Rectal smooth muscle tissue (tissue), 1 donor: ENCODE data around the gene OGFOD2.
A peak's percentile ranks its signal among the peaks of the same experiment; 100 is the strongest.

Experiments
- H3K27ac ChIP-seq: one replicate; pipeline ENCODE4 v1.7.0; 2013; ENCODE audit warnings: low read depth, low read length, inconsistent platforms
- H3K27me3 ChIP-seq: one replicate; pipeline ENCODE4 v1.7.0; 2013; ENCODE audit warnings: low read length; ENCODE audit not compliant: control insufficient read depth, insufficient read depth
- H3K36me3 ChIP-seq: one replicate; pipeline ENCODE4 v1.7.0; 2013; ENCODE audit warnings: low read length; ENCODE audit not compliant: control insufficient read depth, insufficient read depth
- H3K4me1 ChIP-seq: one replicate; pipeline ENCODE4 v1.7.0; 2013; ENCODE audit warnings: low read length; ENCODE audit not compliant: control insufficient read depth, insufficient read depth
- H3K4me3 ChIP-seq: one replicate; pipeline ENCODE4 v1.7.0; 2013; ENCODE audit warnings: low read length
- H3K9ac ChIP-seq: one replicate; pipeline ENCODE4 v1.7.0; 2013; ENCODE audit warnings: low read length

Gene OGFOD2

GRCh38 chr12:122974274-122974891 lies 661 bp upstream of the OGFOD2 start:
- Histone ChIP-seq H3K4me3 (peak overlapping the region; percentile 99), H3K27ac (peak overlapping the region; percentile 98), H3K36me3 (no peaks in the 10 kb centered on the region), H3K9ac (peak overlapping the region; percentile 99), H3K4me1 (peaks cover 9% of the 10 kb centered on the region), H3K27me3 (no peaks in the 10 kb centered on the region)

- H3K36me3 ChIP-seq, result no peaks in the 10 kb centered on the region
- no peaks in the 10 kb centered on the region for H3K27me3 ChIP-seq
- H3K27ac ChIP-seq, result no peak overlapping the region
- peaks cover 12% of the 10 kb centered on the region for H3K4me1 ChIP-seq
- H3K4me3 ChIP-seq, result peak overlapping the region; percentile 99
- H3K9ac ChIP-seq, result peak overlapping the region; percentile 99
Observed at GRCh38 chr12:122975790-122976647, 975 bp downstream of the OGFOD2 start.

- H3K27me3 ChIP-seq, result no peaks in the 10 kb centered on the region
- H3K4me1 ChIP-seq, result peaks cover 15% of the 10 kb centered on the region
- H3K9ac ChIP-seq, result no peak overlapping the region
- no peaks in the 10 kb centered on the region for H3K36me3 ChIP-seq
- H3K4me3 ChIP-seq, result peak overlapping the region; percentile 99
- no peak overlapping the region for H3K27ac ChIP-seq
Observed at GRCh38 chr12:122976648-122976975, 1.6 kb downstream of the OGFOD2 start.

- H3K9ac ChIP-seq, result no peak overlapping the region
- peaks cover under 1% of the 10 kb centered on the region for H3K36me3 ChIP-seq
- H3K4me1 ChIP-seq, result peaks cover 21% of the 10 kb centered on the region
- no peaks in the 10 kb centered on the region for H3K27me3 ChIP-seq
- H3K27ac ChIP-seq, result no peak overlapping the region
- no peak overlapping the region for H3K4me3 ChIP-seq
Observed at GRCh38 chr12:122977153-122977552, 2.1 kb downstream of the OGFOD2 start.

- H3K27ac ChIP-seq, result no peak overlapping the region
- no peak overlapping the region for H3K4me3 ChIP-seq
- H3K27me3 ChIP-seq, result no peaks in the 10 kb centered on the region
- H3K36me3 ChIP-seq, result peaks cover 3% of the 10 kb centered on the region
- no peak overlapping the region for H3K9ac ChIP-seq
- H3K4me1 ChIP-seq, result peaks cover 21% of the 10 kb centered on the region
Observed at GRCh38 chr12:122977655-122978392, 2.8 kb downstream of the OGFOD2 start.

GRCh38 chr12:122978507-122978955 lies 3.5 kb downstream of the OGFOD2 start:
- peaks cover 8% of the 10 kb centered on the region for H3K36me3 ChIP-seq
- H3K4me3 ChIP-seq, result no peak overlapping the region
- H3K27me3 ChIP-seq, result no peaks in the 10 kb centered on the region
- H3K27ac ChIP-seq, result no peak overlapping the region
- H3K4me1 ChIP-seq, result peaks cover 24% of the 10 kb centered on the region
- H3K9ac ChIP-seq, result no peak overlapping the region

GRCh38 chr12:122979001-122979907 lies 4.2 kb downstream of the OGFOD2 start:
- Histone ChIP-seq H3K9ac (peak overlapping the region; percentile 40), H3K27ac (no peak overlapping the region), H3K4me1 (peaks cover 24% of the 10 kb centered on the region)

GRCh38 chr12:122979908-122980182 lies 4.8 kb downstream of the OGFOD2 start:
- peak overlapping the region; percentile 76 for H3K27ac ChIP-seq
- peak overlapping the region; percentile 87 for H3K4me3 ChIP-seq
- H3K27me3 ChIP-seq, result no peaks in the 10 kb centered on the region
- H3K4me1 ChIP-seq, result peaks cover 24% of the 10 kb centered on the region
- H3K9ac ChIP-seq, result peak overlapping the region; percentile 40
- H3K36me3 ChIP-seq, result peaks cover 8% of the 10 kb centered on the region

More at GRCh38 chr12:122979001-122979907, 4.2 kb downstream of the OGFOD2 start:
- Histone ChIP-seq H3K36me3 (peaks cover 8% of the 10 kb centered on the region), H3K4me3 (peak overlapping the region; percentile 87), H3K27me3 (no peaks in the 10 kb centered on the region)

- Histone ChIP-seq H3K4me1 (peaks cover 24% of the 10 kb centered on the region), H3K9ac (peak within 1 kb of the TSS; percentile 87), H3K27me3 (no peaks in the 10 kb centered on the region), H3K36me3 (peaks cover 8% of the 10 kb centered on the region), H3K27ac (peak within 1 kb of the TSS; percentile 76), H3K4me3 (peak within 1 kb of the TSS; percentile 87)
Observed at GRCh38 chr12:122980183-122981035, 5.4 kb downstream of the OGFOD2 start, which contains the start of gene ARL6IP4. Gene ARL6IP4, plus strand, starts transcription at chr12:122980681. Its CDS starts 459 bp downstream, at chr12:122981140.

GRCh38 chr12:122981036-122981471 lies 6.0 kb downstream of the OGFOD2 start:
- Histone ChIP-seq H3K27ac (peak overlapping the region; percentile 76), H3K36me3 (peaks cover 8% of the 10 kb centered on the region), H3K9ac (peak overlapping the region; percentile 87), H3K4me1 (peaks cover 21% of the 10 kb centered on the region), H3K27me3 (no peaks in the 10 kb centered on the region), H3K4me3 (peak overlapping the region; percentile 87)
